CD4-positive, alpha-beta T cell treated with Interferon gamma for 1 hour (primary cell): Measurements from ENCODE around the gene C6orf120.

Experiments
- DNase-seq: peaks from one replicate; pipeline ENCODE4 v3.0.0-alpha.2; 2020

Gene C6orf120

DNA sequence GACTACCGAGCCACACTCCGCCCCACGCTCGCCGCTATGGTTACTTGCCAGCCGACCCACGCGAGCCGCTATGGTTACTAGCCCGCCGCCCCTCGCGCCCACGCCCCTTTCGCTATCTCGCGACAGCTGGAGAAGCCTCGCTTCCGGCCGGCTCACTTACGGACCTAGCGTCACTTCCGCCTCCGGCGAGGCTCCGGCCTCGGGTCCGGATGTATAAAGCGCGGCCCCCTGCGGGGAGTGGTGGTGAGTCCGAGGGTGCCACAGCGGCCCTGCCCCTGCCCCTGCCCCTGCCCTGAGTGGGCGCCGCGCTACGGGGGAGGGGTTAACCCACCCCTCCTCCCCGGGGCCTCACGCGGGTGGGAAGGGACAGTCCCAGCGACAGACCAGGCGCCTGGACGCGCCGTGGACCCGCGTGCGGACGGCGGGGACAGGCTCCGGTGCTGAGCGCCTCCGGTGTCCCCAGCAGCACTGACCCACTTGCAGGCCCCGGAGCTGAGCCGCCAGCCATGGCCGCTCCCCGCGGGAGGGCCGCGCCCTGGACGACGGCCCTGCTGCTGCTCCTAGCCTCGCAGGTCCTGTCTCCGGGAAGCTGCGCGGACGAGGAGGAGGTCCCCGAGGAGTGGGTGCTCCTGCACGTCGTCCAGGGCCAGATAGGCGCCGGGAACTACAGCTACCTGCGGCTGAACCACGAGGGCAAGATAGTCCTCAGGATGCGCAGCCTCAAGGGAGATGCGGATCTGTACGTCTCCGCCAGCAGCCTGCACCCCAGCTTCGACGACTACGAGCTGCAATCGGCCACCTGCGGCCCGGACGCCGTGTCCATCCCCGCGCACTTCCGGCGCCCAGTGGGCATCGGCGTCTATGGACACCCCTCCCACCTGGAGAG lies at the start of gene C6orf120, which contains the start of gene WDR27:
Gene C6orf120 (plus strand): TSS at position 173 of the 886 bp plus-strand sequence. CDS start 334 bp downstream, at position 507.
Gene WDR27 (minus strand): TSS at position 76 of the 886 bp plus-strand sequence. CDS start 13,024 bp downstream, outside the sequence.
- peak; percentile 97 for DNase-seq

GRCh38 chr6:169652896-169653295 lies 49.0 kb upstream of the C6orf120 start:
- no peak for DNase-seq

GRCh38 chr6:169653691-169654090 lies 48.2 kb upstream of the C6orf120 start:
- DNase-seq = no peak

- DNase-seq = peak; percentile 72
Observed at GRCh38 chr6:169654598-169655391, 47.1 kb upstream of the C6orf120 start.

DNA sequence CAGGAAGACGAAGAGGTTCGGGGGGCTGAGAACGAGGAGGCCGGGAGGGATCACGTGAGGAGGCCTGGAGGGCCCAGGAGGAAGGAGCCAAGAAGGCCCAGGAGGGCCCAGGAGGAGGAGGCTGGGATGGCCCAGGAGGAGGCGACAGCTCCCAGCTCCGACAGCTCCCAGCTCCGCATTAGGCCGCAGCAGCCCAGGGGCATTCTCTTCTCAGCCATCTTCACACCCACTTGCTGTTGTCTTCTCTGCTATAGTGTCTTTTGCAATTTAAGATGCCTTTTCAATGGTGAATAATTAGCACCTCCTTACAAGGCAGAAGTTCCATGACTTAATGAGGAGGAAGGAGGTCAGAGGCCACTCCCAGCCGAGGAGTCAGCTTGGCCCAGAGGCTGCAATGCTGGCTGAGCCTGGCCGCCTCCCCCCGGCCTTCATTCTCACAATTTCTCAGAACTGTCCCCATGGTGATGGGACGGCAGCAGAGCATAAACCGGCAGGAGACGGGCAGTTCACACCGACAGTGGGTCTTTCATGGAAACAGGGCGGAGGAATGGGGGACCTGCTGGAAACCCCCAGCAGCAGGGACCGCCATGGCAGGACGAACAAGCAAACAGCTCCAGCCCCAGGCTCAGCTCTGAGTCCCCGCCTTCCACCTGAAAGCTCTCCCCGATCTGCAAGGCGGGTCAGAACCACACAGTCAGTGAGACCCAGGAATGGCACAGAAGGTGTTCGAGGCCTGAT lies 45.2 kb upstream of the C6orf120 start:
- DNase-seq = no peak

- DNase-seq = no peak
Observed at GRCh38 chr6:169657284-169657610, 44.7 kb upstream of the C6orf120 start.

DNA sequence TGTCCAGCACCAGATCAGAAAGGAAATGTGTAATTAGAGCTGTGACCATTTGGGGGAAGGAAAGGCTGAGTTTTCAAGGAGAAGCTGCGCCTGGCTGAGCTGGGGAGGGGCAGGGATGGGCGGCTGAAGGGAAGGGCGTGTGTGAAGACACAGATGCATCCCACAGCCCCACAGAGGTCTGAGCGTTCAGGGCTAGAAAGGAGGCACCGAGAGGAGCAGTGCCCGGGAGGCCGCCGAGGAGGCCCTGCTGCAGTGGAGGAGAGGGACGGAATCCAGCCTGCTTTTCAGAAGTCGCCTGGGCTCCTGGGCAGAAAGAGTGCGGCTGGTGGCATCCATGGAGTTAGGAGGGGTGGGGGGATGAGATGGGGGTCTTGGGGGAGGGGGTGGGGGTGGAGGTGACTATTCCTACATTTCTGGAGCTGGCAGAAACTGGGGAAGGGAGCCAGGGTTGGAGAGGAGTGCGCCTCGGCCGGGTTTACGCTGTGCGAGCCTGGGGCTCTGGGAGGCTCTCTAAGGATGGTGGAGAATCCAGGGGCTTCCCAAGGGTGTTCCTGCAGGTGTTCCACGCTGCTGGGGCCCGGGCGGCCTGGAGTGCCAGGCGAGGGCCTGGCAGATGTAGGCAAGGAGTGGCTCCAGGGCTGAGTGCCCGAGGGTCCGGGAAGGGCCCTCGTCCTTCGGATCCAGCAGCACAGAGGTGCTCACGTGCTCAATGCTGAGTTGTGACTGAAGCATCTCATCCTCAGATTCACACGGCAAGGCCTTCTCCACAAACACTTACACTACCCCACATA lies 41.9 kb upstream of the C6orf120 start:
- no peak for DNase-seq

DNA sequence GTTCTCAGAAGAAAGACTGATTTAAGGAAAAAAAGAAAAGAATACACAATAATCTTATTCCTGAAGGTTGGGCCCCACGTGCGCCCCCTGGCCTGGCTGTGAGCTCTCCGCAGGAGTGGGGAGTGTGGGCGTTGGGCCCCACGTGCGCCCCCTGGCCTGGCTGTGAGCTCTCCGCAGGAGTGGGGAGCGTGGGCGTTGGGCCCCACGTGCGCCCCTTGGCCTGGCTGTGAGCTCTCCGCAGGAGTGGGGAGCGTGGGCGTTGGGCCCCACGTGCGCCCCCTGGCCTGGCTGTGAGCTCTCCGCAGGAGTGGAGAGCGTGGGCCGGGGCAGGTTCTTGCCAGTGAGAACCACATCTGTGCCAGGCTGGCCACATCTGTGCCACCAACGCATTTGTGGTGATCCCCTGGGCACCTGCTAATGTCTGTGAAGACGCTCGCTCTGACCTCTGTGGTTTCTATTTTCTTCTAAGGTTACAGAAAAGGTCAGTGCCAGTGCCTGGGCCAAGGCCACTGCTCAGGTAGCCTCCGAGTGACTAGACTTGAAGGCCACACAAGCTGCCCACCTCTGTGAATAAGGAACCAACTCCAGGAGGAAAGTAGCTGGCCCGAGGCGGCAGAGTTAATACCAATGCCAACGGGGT lies 41.1 kb upstream of the C6orf120 start:
- no peak for DNase-seq

GRCh38 chr6:169661391-169661756 lies 40.6 kb upstream of the C6orf120 start:
- no peak for DNase-seq

DNA sequence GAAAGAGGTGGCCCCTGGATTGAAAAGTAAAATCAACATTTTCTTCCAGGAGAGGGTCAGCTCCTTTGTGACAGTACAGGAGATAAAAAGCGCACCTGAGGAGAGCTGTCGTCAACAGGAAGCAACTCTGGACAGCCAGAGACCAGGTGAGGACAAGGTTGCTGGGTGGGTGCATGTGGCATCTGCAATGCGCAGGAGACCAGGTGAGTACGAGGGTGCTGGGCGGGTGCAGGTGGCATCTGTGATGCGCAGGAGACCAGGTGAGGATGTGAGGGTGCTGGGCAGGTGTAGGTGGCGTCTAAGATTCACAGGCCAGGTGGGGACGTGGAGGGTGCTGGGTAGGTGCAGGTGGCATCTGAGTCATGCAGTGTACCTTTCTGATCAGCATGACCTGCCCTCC lies 38.5 kb upstream of the C6orf120 start:
- no peak for DNase-seq

DNA sequence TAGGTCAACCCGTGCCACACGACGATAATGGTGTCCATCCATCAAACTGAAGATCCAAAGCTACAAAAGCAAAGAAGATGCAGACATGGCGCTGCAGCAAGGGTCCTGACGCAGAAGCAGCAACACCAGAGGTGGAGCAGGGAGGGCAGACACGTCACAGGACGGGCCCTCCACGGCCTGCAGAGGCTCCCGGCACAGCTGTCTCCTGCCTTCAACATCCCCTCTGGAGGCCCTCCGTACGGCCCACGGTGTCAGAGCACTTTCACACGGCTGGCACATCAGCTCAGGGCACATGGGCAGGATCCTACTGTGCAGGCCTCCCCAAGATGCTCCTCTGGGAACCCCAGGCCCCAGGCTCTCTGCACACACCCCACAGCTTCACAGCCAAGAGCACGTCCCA lies 37.7 kb upstream of the C6orf120 start:
- DNase-seq = no peak

DNA sequence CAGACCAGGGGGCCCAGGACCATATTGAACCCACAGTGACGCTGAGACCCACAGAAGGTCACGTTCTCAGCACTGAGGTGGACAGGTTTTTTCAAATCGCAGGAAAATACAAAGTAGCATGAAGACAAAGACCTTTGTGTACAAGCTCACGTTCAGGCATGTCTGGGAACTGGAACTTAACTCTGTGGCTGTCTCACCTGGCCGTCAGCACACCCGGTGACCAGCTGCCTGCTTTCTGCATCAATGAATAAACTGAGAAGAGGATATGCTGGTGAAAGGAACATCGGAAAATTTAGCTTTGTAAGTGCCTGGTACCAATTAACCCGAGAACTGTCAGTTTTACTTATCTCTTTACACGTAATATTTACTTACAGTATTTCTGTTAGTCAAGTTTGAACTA lies 36.6 kb upstream of the C6orf120 start:
- no peak for DNase-seq

- no peak for DNase-seq
Observed at GRCh38 chr6:169666441-169666840, 35.5 kb upstream of the C6orf120 start.

DNA sequence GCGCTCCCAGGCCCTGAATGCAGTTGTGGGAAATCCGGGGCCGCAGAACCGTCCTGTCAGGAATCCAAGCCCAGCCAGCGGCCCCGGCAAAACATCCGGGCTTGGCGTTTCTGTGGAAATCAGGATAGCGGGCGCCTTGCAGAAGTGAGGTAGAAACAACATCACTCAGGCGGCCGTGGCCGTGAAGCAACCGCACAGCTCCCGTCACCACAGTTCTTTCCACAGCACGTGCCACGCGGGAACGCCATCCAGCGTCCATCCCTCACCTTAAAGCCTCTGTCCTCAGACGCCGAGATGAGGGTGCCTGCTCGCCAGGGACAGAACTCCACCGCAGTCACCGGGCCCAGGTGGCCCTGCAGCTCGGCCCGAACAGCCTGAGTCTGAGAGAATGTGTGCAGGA lies 34.2 kb upstream of the C6orf120 start:
- DNase-seq = no peak

GRCh38 chr6:169668203-169668847 lies 33.6 kb upstream of the C6orf120 start:
- no peak for DNase-seq

- no peak for DNase-seq
Observed at GRCh38 chr6:169669147-169669546, 32.8 kb upstream of the C6orf120 start.

DNA sequence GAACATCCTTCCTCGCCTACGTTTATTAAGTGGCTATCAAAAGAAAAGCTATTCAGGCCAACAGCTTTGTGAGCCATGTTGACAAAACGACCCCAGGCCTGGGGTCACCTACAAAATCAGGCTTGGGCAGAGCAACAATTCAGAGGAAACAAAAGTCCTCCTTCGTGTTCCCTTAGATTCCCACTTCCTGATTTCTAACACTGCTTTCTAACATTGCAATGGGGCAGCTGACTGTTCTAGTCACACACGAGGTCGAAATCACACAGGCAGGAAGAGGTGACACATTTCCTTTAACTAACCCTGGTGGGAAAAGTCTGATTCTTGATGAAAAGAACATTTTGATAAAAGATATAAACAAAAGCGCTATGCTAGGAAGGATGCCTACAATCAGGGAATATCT lies 32.0 kb upstream of the C6orf120 start:
- no peak for DNase-seq

DNA sequence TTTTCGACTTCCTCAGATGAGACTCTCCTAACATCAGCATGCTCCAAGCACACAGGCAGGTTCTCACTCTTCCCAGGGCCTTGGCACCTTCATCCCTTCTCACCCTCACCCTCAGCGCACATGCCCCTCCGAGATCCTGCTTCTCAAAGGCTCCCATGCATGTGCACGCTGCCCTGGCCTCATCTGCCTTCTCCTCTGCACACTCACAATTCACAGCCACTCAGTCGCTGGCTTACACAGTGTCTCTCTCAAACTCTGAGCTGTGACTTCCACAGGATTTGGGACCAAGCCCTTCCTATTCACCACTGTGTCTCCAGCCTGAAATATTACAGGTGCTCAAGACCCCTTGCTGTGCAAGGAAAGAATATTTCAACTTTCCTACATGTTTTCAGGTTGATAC lies 30.4 kb upstream of the C6orf120 start:
- no peak for DNase-seq

GRCh38 chr6:169675011-169675410 lies 26.9 kb upstream of the C6orf120 start:
- no peak for DNase-seq

GRCh38 chr6:169677096-169677495 lies 24.8 kb upstream of the C6orf120 start:
- DNase-seq = no peak

GRCh38 chr6:169678342-169678741 lies 23.6 kb upstream of the C6orf120 start:
- DNase-seq = no peak
